Vagina (tissue), 2 donors: ENCODE results near the gene INO80E. TPM values are rescaled to one million over a fixed set of nuclear protein-coding genes. Genes with fewer than 3 reads are reported as not detected.

Experiments
- DNase-seq, 2 donors: peaks; one replicate each; pipeline ENCODE4 v3.0.0-alpha.2; 2017; ENCODE audit errors: extremely low spot score in 2 of 2
- H3K27ac ChIP-seq: fragments of 200-600 bp; sonication (generic); one replicate; pipeline ENCODE4 v1.5.1; 2019
- H3K27me3 ChIP-seq: fragments of 200-600 bp; sonication (generic); one replicate; pipeline ENCODE4 v1.5.1; 2019
- H3K36me3 ChIP-seq, 2 donors: fragments of 200-600 bp; sonication (generic); one replicate each; pipeline ENCODE4 v1.5.1; 2017 to 2019
- H3K4me1 ChIP-seq: fragments of 200-600 bp; sonication (generic); one replicate; pipeline ENCODE4 v1.5.1; 2019
- H3K4me3 ChIP-seq, 2 donors: fragments of 200-600 bp; sonication (generic); 1 replicate in 1 of 2; 2 replicates in 1 of 2; pipeline ENCODE4 v1.5.1; 2016 to 2019
- H3K9me3 ChIP-seq: fragments of 200-600 bp; sonication (generic); one replicate; pipeline ENCODE4 v1.5.1; 2019
- CTCF ChIP-seq, 3 experiments: fragments of 450-650 bp in 2 of 3; fragments of 200-600 bp in 1 of 3; sonication (generic) in 1 of 3; IDR thresholded peaks; one replicate each; pipeline ENCODE4 v1.5.1; 2017 to 2019; ENCODE audit warnings: antibody characterized with exemption in 3 of 3, mild to moderate bottlenecking in 2 of 3, moderate library complexity in 2 of 3
- POLR2A ChIP-seq, 2 donors: fragments of 450-650 bp; IDR thresholded peaks; one replicate each; pipeline ENCODE4 v1.6.1; 2017; ENCODE audit warnings: antibody characterized with exemption in 2 of 2, mild to moderate bottlenecking in 2 of 2, moderate library complexity in 2 of 2
- POLR2AphosphoS5 ChIP-seq, 2 donors: sonication (generic); formaldehyde crosslinking; IDR thresholded peaks; one replicate each; pipeline ENCODE4 v1.9.0; 2017; ENCODE audit warnings: antibody characterized with exemption in 2 of 2, mild to moderate bottlenecking in 2 of 2, low read depth in 1 of 2; ENCODE audit not compliant: insufficient read depth in 1 of 2
- intact Hi-C: fragments of 100-400 bp; cut with DNase I; formaldehyde crosslinking; loops from one replicate; pipeline ENCODE4 v1.15.1; 2023
- total RNA-seq: library from RNA; depleted of rRNA; stranded (reverse); fragments of >200 nt; gene quantifications from one replicate; pipeline ENCODE4 v1.2.3, GENCODE V29; 2016

Gene INO80E
- total RNA-seq, 1 donor from 2014 or later: 32.7 TPM

GRCh38 chr16:29982560-29983419 lies 13.3 kb upstream of the INO80E start:
- Histone ChIP-seq H3K4me3 (no peak overlapping the region), H3K36me3 (peaks cover 0 to 100% of the 10 kb centered on the region in 2 donors), H3K27me3 (no peaks in the 10 kb centered on the region), H3K9me3 (no peaks in the 10 kb centered on the region), H3K4me1 (peaks cover 3% of the 10 kb centered on the region), H3K27ac (no peak overlapping the region)
- no peak for DNase-seq
- TF ChIP-seq POLR2AphosphoS5 (IDR thresholded peaks at IDR 0.05; ENCODE audit: insufficient read depth in 1 of 2, low read depth in 1 of 2) (no peak), POLR2A (IDR thresholded peaks at IDR 0.05) (no peak), CTCF (IDR thresholded peaks at IDR 0.05) (no peak)
- intact Hi-C loops: no loop called here

- no peak overlapping the region for H3K4me3 ChIP-seq
- intact Hi-C loops: no loop called here
- no peaks in the 10 kb centered on the region for H3K27me3 ChIP-seq
- no peak for DNase-seq
- H3K4me1 ChIP-seq: no peaks in the 10 kb centered on the region
- no peak overlapping the region for H3K27ac ChIP-seq
- TF ChIP-seq POLR2A (IDR thresholded peaks at IDR 0.05) (no peak), POLR2AphosphoS5 (IDR thresholded peaks at IDR 0.05; ENCODE audit: insufficient read depth in 1 of 2, low read depth in 1 of 2) (no peak), CTCF (IDR thresholded peaks at IDR 0.05) (no peak)
- H3K36me3 ChIP-seq: peaks cover 0 to 100% of the 10 kb centered on the region in 2 donors
- H3K9me3 ChIP-seq: no peaks in the 10 kb centered on the region
Observed at GRCh38 chr16:29983420-29984136, 12.5 kb upstream of the INO80E start.

GRCh38 chr16:29984137-29984763 lies 11.8 kb upstream of the INO80E start:
- no peak for DNase-seq
- H3K36me3 ChIP-seq: peaks cover 0 to 93% of the 10 kb centered on the region in 2 donors
- no peaks in the 10 kb centered on the region for H3K27me3 ChIP-seq

GRCh38 chr16:29984764-29985147 lies 11.3 kb upstream of the INO80E start:
- intact Hi-C loops: no loop called here
- Histone ChIP-seq H3K4me3 (no peak overlapping the region), H3K4me1 (no peaks in the 10 kb centered on the region), H3K36me3 (peaks cover 0 to 88% of the 10 kb centered on the region in 2 donors), H3K27ac (no peak overlapping the region), H3K9me3 (no peaks in the 10 kb centered on the region), H3K27me3 (no peaks in the 10 kb centered on the region)
- DNase-seq: no peak
- TF ChIP-seq POLR2AphosphoS5 (IDR thresholded peaks at IDR 0.05; ENCODE audit: insufficient read depth in 1 of 2, low read depth in 1 of 2) (no peak), CTCF (IDR thresholded peaks at IDR 0.05) (no peak), POLR2A (IDR thresholded peaks at IDR 0.05) (no peak)

More at GRCh38 chr16:29984137-29984763, 11.8 kb upstream of the INO80E start:
- H3K4me1 ChIP-seq: no peaks in the 10 kb centered on the region
- no peak overlapping the region for H3K27ac ChIP-seq
- intact Hi-C loops: no loop called here
- H3K9me3 ChIP-seq: no peaks in the 10 kb centered on the region
- H3K4me3 ChIP-seq: no peak overlapping the region
- no peak for TF ChIP-seq POLR2AphosphoS5 (IDR thresholded peaks at IDR 0.05; ENCODE audit: insufficient read depth in 1 of 2, low read depth in 1 of 2)
- no peak for TF ChIP-seq POLR2A (IDR thresholded peaks at IDR 0.05)

- Histone ChIP-seq H3K4me1 (no peaks in the 10 kb centered on the region), H3K27ac (no peak overlapping the region), H3K36me3 (peaks cover 0 to 83% of the 10 kb centered on the region in 2 donors), H3K9me3 (no peaks in the 10 kb centered on the region), H3K27me3 (no peaks in the 10 kb centered on the region), H3K4me3 (no peak overlapping the region)
- intact Hi-C loops: no loop called here
- DNase-seq: no peak
- TF ChIP-seq CTCF (IDR thresholded peaks at IDR 0.05) (no peak), POLR2A (IDR thresholded peaks at IDR 0.05) (no peak), POLR2AphosphoS5 (IDR thresholded peaks at IDR 0.05; ENCODE audit: insufficient read depth in 1 of 2, low read depth in 1 of 2) (no peak)
Observed at GRCh38 chr16:29985271-29985811, 10.7 kb upstream of the INO80E start.
